HG03280 (cell line): ENCODE measurements around the gene ADM2.
"Not testable (repeated sequence)": the region's sequence is repeated elsewhere in the genome, so short reads cannot be mapped to it uniquely, and the experiment has no call there.

Experiments
- ATAC-seq: cut with Tn5 transposase; IDR thresholded peaks from one replicate; pipeline ENCODE4 v1.9.1; 2021; ENCODE audit warnings: mild to moderate bottlenecking, moderate library complexity; ENCODE audit not compliant: unreplicated experiment

Gene ADM2

DNA sequence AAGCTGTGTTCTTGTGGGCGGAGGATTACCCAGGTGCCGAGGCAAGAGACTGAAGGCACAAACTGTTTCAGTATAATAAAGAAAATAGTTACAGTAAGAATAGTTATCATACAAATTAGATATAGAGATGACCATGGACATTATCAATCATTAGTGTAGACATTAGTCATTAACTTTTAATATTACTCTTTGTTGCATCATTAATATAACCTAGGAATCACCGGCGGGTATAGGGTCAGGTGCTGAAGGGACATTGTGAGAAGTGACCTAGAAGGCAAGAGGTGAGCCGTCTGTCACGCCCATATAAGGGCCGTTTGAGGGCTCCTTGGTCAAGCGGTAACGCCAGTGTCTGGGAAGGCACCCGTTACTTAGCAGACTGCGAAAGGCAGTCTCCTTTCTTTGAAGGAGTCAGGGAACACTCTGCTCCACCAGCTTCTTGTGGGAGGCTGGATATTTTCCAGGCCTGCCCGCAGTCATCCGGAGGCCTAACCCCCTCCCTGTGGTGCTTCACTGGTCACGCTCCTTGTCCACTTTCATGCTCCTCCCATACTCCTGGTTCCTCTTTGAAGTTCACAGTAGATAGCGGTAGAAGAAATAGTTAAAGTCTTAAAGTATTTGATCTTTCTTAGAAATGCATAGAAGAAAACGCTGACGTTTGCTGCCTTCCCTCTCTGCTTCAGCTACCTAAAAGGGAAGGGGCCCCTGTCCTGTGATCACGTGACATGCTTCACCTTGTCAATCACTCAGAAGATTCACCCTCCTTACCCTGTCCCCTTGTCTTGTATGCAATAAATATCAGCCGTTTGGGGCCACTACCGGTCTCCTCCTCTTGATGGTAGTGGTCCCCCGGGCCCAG is 52.7 kb downstream of the ADM2 start:
- ATAC-seq: not testable (repeated sequence)

DNA sequence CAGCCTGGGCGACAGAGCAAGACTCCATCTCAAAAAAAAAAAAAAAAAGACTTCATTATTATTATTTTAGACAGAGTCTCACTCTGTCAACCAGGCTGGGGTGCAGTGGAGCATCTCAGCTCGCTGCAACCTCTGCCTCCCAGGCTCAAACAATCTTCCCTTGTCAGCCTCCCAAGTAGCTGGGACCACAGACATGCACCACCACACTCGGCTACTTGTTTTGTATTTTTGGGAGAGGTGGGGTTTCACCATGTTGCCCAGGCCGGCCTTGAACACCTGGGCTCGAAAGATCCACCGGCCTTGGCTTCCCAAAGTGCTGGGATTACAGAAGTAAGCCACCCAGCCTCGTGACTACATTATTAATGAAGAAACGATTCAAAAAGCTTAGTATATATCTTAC is 53.8 kb downstream of the ADM2 start:
- no peak for ATAC-seq
